ENCODE results near the gene ZDHHC4. TPM values are rescaled to one million over a fixed set of nuclear protein-coding genes. Genes with fewer than 3 reads are reported as not detected.
A peak's percentile ranks its signal among the peaks of the same experiment; 100 is the strongest.

ZDHHC4 gene
- total and polyA plus RNA-seq, 9 of the 15 experiments (the other 6 are each of a cell fraction or from before 2014, with no cell fraction given), result 33.4 to 106 (median 58.3) TPM

DNA sequence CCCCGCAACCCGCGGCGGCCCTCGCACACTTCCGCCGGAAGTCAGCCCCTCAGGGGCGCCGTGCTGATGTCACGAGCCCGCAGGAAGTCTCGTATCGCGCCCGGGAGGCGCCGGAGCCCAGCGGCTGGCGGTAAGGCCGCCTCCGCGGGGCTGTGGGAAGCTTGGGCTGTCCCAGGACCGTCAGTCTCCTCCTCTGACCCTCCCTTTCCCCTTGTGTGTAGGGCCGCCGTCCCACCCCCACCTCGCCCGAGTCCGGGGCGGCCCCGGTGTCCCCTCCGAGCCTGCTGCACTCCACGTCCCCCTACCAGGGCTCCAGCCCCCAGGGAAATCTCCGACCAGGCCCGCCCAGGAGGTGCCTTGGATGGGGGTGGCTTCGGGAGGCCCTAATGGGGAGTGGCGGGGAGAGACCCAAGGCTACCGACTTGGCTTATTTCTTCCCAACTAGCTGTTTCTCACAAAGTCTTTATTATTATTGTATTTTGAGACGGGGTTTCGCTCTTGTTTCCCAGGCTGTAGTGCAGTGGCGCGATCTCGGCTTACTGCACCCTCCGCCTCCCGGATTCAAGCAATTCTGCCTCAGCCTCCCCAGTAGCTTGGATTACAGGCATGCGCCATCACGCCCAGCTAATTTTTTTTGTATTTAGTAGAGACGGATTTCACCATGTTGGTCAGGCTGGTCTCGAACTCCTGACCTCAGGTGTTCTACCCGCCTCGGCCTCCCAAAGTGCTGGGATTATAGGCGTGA lies at the start of gene ZDHHC4 (continued):
- TF ChIP-seq, protein P1, sequence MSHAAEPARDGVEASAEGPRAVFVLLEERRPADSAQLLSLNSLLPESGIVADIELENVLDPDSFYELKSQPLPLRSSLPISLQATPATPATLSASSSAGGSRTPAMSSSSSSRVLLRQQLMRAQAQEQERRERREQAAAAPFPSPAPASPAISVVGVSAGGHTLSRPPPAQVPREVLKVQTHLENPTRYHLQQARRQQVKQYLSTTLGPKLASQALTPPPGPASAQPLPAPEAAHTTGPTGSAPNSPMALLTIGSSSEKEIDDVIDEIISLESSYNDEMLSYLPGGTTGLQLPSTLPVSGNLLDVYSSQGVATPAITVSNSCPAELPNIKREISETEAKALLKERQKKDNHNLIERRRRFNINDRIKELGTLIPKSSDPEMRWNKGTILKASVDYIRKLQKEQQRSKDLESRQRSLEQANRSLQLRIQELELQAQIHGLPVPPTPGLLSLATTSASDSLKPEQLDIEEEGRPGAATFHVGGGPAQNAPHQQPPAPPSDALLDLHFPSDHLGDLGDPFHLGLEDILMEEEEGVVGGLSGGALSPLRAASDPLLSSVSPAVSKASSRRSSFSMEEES (CRISPR knock-in tag; IDR thresholded peaks at IDR 0.05), result no peak
- TF ChIP-seq SETDB1 (IDR thresholded peaks at IDR 0.05; ENCODE audit: low read length) (no peak), PHF20 (IDR thresholded peaks at IDR 0.05; ENCODE audit: partially characterized antibody) (peak; percentile 95), RUNX1 (IDR thresholded peaks at IDR 0.05; ENCODE audit: low read depth) (no peak), KLF13 (tag; IDR thresholded peaks at IDR 0.05; ENCODE audit: borderline replicate concordance, low read depth) (no peak), SP2 (IDR thresholded peaks at IDR 0.05; ENCODE audit: extremely low read depth, low read depth, low read length, poor library complexity, severe bottlenecking) (no peak), PRMT5 (CRISPR knock-in tag; IDR thresholded peaks at IDR 0.05) (0 out of 2 replicates have a peak, but pooled peaks have one; percentile 65), MAFF (IDR thresholded peaks at IDR 0.05; ENCODE audit: low read length) (no peak), NR2C1 (IDR thresholded peaks at IDR 0.05) (no peak), NR2C1 (tag; IDR thresholded peaks at IDR 0.05) (peak; percentile 97)
- TF ChIP-seq, protein P2, sequence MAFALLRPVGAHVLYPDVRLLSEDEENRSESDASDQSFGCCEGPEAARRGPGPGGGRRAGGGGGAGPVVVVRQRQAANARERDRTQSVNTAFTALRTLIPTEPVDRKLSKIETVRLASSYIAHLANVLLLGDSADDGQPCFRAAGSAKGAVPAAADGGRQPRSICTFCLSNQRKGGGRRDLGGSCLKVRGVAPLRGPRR (CRISPR knock-in tag; IDR thresholded peaks at IDR 0.05), result no peak
- TF ChIP-seq, protein P3, sequence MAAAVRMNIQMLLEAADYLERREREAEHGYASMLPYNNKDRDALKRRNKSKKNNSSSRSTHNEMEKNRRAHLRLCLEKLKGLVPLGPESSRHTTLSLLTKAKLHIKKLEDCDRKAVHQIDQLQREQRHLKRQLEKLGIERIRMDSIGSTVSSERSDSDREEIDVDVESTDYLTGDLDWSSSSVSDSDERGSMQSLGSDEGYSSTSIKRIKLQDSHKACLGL (CRISPR knock-in tag; IDR thresholded peaks at IDR 0.05; ENCODE audit: borderline replicate concordance, poor library complexity, severe bottlenecking), result no peak
- TF ChIP-seq, protein P4, sequence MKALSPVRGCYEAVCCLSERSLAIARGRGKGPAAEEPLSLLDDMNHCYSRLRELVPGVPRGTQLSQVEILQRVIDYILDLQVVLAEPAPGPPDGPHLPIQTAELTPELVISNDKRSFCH (CRISPR knock-in tag; IDR thresholded peaks at IDR 0.05), result no peak
- TF ChIP-seq, protein P4 (tag; IDR thresholded peaks at IDR 0.05), result 0 out of 2 replicates have a peak, but pooled peaks have one; percentile 39
- TF ChIP-seq, protein P5, sequence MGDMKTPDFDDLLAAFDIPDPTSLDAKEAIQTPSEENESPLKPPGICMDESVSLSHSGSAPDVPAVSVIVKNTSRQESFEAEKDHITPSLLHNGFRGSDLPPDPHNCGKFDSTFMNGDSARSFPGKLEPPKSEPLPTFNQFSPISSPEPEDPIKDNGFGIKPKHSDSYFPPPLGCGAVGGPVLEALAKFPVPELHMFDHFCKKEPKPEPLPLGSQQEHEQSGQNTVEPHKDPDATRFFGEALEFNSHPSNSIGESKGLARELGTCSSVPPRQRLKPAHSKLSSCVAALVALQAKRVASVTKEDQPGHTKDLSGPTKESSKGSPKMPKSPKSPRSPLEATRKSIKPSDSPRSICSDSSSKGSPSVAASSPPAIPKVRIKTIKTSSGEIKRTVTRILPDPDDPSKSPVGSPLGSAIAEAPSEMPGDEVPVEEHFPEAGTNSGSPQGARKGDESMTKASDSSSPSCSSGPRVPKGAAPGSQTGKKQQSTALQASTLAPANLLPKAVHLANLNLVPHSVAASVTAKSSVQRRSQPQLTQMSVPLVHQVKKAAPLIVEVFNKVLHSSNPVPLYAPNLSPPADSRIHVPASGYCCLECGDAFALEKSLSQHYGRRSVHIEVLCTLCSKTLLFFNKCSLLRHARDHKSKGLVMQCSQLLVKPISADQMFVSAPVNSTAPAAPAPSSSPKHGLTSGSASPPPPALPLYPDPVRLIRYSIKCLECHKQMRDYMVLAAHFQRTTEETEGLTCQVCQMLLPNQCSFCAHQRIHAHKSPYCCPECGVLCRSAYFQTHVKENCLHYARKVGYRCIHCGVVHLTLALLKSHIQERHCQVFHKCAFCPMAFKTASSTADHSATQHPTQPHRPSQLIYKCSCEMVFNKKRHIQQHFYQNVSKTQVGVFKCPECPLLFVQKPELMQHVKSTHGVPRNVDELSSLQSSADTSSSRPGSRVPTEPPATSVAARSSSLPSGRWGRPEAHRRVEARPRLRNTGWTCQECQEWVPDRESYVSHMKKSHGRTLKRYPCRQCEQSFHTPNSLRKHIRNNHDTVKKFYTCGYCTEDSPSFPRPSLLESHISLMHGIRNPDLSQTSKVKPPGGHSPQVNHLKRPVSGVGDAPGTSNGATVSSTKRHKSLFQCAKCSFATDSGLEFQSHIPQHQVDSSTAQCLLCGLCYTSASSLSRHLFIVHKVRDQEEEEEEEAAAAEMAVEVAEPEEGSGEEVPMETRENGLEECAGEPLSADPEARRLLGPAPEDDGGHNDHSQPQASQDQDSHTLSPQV (IDR thresholded peaks at IDR 0.05), result no peak
- TF ChIP-seq, protein P6, sequence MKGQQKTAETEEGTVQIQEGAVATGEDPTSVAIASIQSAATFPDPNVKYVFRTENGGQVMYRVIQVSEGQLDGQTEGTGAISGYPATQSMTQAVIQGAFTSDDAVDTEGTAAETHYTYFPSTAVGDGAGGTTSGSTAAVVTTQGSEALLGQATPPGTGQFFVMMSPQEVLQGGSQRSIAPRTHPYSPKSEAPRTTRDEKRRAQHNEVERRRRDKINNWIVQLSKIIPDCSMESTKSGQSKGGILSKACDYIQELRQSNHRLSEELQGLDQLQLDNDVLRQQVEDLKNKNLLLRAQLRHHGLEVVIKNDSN (CRISPR knock-in tag; IDR thresholded peaks at IDR 0.05), result peak; percentile 76
